HCT116 (cell line): ENCODE data around the gene PHF3. TPM values are rescaled to one million over a fixed set of nuclear protein-coding genes. Genes with fewer than 3 reads are reported as not detected.

Source experiments
- ATAC-seq: fragments of 200-7000 bp; cut with Tn5 transposase; 2 replicates; pipeline ENCODE4 v1.9.1; 2020; ENCODE audit warnings: mild to moderate bottlenecking, moderate library complexity
- BruUV-seq: library from RNA; stranded (reverse); fragments of 400-500 nt; replicated peaks from 2 replicates; lab custom pipeline; 2021; lab: Mats Ljungman, UMichigan
- CTCF ChIA-PET: fragments of 300-600 bp; sonication (Branson Sonifier 250); formaldehyde crosslinking; loops from one replicate; lab custom pipeline; 2021; ENCODE audit warnings: antibody characterized with exemption; lab: Charles Lee
- POLR2A ChIA-PET: fragments of 300-600, 350-600 bp; sonication (Branson Sonifier 250); formaldehyde crosslinking; loops from one replicate; lab custom pipeline; 2021; ENCODE audit warnings: antibody characterized with exemption; lab: Charles Lee
- RAD21 ChIA-PET, 2 experiments: fragments of 300-600 bp; sonication (Branson Sonifier 250); formaldehyde crosslinking; loops; one replicate each; lab custom pipeline; 2023; ENCODE audit warnings: low total read pairs in 2 of 2; ENCODE audit not compliant: uncharacterized antibody in 2 of 2, unreplicated experiment in 2 of 2, low non-redundant PET in 1 of 2; lab: Charles Lee
- DNase-seq: peaks from one replicate; pipeline ENCODE4 v3.0.0-alpha.2; 2010; ENCODE audit warnings: low read depth, low spot score
- H2AFZ ChIP-seq: fragments of 200-600 bp; shearing (Covaris generic), sonication (generic); 2 replicates; pipeline ENCODE4 v1.6.1; 2017; ENCODE audit warnings: low read depth, mixed run types, mixed read lengths, antibody characterized with exemption, low read length; ENCODE audit not compliant: poor library complexity, severe bottlenecking
- H3K27ac ChIP-seq: 2 replicates; pipeline ENCODE4 v1.5.1; 2012; ENCODE audit warnings: low read depth, low read length
- H3K27me3 ChIP-seq: fragments of 200-600 bp; sonication (generic); 2 replicates; pipeline ENCODE4 v1.6.1; 2016; ENCODE audit warnings: mixed run types, low read length, mixed read lengths; ENCODE audit not compliant: insufficient read depth
- H3K36me3 ChIP-seq, 2 experiments: fragments of 200-500 bp in 1 of 2; fragments of 200-600 bp in 1 of 2; sonication (Bioruptor generic) in 1 of 2; sonication (generic) in 1 of 2; 2 replicates each; pipeline versions ENCODE4 v1.5.1 to v1.6.1; 2014 to 2016; ENCODE audit warnings: low read length in 2 of 2, inconsistent platforms in 1 of 2, mixed read lengths in 1 of 2, mixed run types in 1 of 2; ENCODE audit not compliant: insufficient read depth in 2 of 2, control insufficient read depth in 1 of 2
- H3K4me1 ChIP-seq, 2 experiments: fragments of 200-600 bp in 1 of 2; sonication (generic) in 1 of 2; 2 replicates each; pipeline versions ENCODE4 v1.5.1 to v1.6.1; 2012 to 2017; ENCODE audit warnings: low read length in 2 of 2, inconsistent platforms in 1 of 2, mild to moderate bottlenecking in 1 of 2, mixed read lengths in 1 of 2, mixed run types in 1 of 2, moderate library complexity in 1 of 2; ENCODE audit not compliant: insufficient read depth in 2 of 2, control insufficient read depth in 1 of 2
- H3K4me2 ChIP-seq: fragments of 200-600 bp; sonication (generic); 2 replicates; pipeline ENCODE4 v1.6.1; 2017; ENCODE audit warnings: mixed run types, low read length, mixed read lengths
- H3K4me3 ChIP-seq, 2 experiments: fragments of 200-600 bp in 1 of 2; sonication (generic) in 1 of 2; replicated peaks in 1 of 2; 2 replicates each; pipeline ENCODE4 v1.5.1; 2011 to 2016; ENCODE audit warnings: low read length in 2 of 2, control low read depth in 1 of 2, low read depth in 1 of 2, mild to moderate bottlenecking in 1 of 2, mixed read lengths in 1 of 2, mixed run types in 1 of 2
- H3K79me2 ChIP-seq: fragments of 200-600 bp; sonication (generic); 2 replicates; pipeline ENCODE4 v1.6.1; 2017; ENCODE audit warnings: mild to moderate bottlenecking, mixed run types, low read length, moderate library complexity, mixed read lengths; ENCODE audit not compliant: insufficient read depth
- H3K9ac ChIP-seq: fragments of 200-600 bp; sonication (generic); 2 replicates; pipeline ENCODE4 v1.6.1; 2016; ENCODE audit warnings: low read length, mixed read lengths
- H3K9me2 ChIP-seq: fragments of 200-600 bp; sonication (generic), shearing (Covaris generic); 2 replicates; pipeline ENCODE4 v1.6.1; 2017; ENCODE audit warnings: mixed run types, mild to moderate bottlenecking, moderate library complexity; ENCODE audit not compliant: insufficient read depth
- H3K9me3 ChIP-seq, 2 experiments: fragments of 200-500 bp in 1 of 2; fragments of 200-600 bp in 1 of 2; sonication (Bioruptor generic) in 1 of 2; sonication (generic) in 1 of 2; 2 replicates each; pipeline ENCODE4 v1.6.1; 2014 to 2017; ENCODE audit warnings: low read length in 2 of 2, mixed read lengths in 2 of 2, inconsistent platforms in 1 of 2, low read depth in 1 of 2, mild to moderate bottlenecking in 1 of 2, mixed run types in 1 of 2, moderate library complexity in 1 of 2; ENCODE audit not compliant: control insufficient read depth in 1 of 2, insufficient read depth in 1 of 2
- H4K20me1 ChIP-seq: fragments of 200-600 bp; sonication (generic), shearing (Covaris generic); 2 replicates; pipeline ENCODE4 v1.6.1; 2017; ENCODE audit warnings: mixed run types, mild to moderate bottlenecking, moderate library complexity; ENCODE audit not compliant: insufficient read depth
- CBX3 ChIP-seq: IDR thresholded peaks from 2 replicates; pipeline ENCODE4 v1.6.1; 2012; ENCODE audit warnings: low read depth
- FOSL1 ChIP-seq: IDR thresholded peaks from 2 replicates; pipeline ENCODE4 v1.6.1; 2012; ENCODE audit warnings: low read depth
- JUND ChIP-seq: IDR thresholded peaks from 2 replicates; pipeline ENCODE4 v1.6.1; 2012
- POLR2A ChIP-seq: IDR thresholded peaks from 2 replicates; pipeline ENCODE4 v1.7.0; 2011; ENCODE audit warnings: borderline replicate concordance; ENCODE audit not compliant: insufficient read depth, insufficient read length; ENCODE audit errors: extremely low read depth
- POLR2AphosphoS5 ChIP-seq: IDR thresholded peaks from 2 replicates; pipeline ENCODE4 v1.6.1; 2011; ENCODE audit warnings: mild to moderate bottlenecking, low read depth, low read length, moderate library complexity
- RAD21 ChIP-seq: IDR thresholded peaks from 2 replicates; pipeline ENCODE4 v1.6.1; 2012; ENCODE audit warnings: low read depth, mild to moderate bottlenecking
- SP1 ChIP-seq: IDR thresholded peaks from 2 replicates; pipeline ENCODE4 v1.6.1; 2012; ENCODE audit warnings: low read depth
- SRF ChIP-seq: IDR thresholded peaks from 2 replicates; pipeline ENCODE4 v1.6.1; 2012; ENCODE audit warnings: low read depth
- TCF7L2 ChIP-seq: IDR thresholded peaks from 2 replicates; pipeline ENCODE4 v1.7.0; 2011; ENCODE audit warnings: borderline replicate concordance, inconsistent platforms; ENCODE audit not compliant: insufficient read depth, insufficient read length; ENCODE audit errors: extremely low read depth
- ZFX ChIP-seq: fragments of 450-650 bp; IDR thresholded peaks from 2 replicates; pipeline ENCODE4 v1.6.1; 2017
- ZNF274 ChIP-seq: fragments of 200-500 bp; sonication (Bioruptor generic); IDR thresholded peaks from 2 replicates; pipeline ENCODE4 v1.6.1; 2014; ENCODE audit warnings: mild to moderate bottlenecking, low read depth, low read length, inconsistent platforms
- intact Hi-C: fragments of 100-400 bp; cut with micrococcal nuclease; formaldehyde crosslinking; loops from 2 replicates; pipeline ENCODE4 v1.10.0; 2022
- total RNA-seq: library from RNA; stranded (reverse); gene quantifications from one replicate; pipeline ENCODE4 v1.2.1, GENCODE V29; 2021; ENCODE audit not compliant: unreplicated experiment
- TF ChIP-seq, protein P1 (sequence below): IDR thresholded peaks from 2 replicates; pipeline ENCODE4 v1.6.1; 2011; ENCODE audit warnings: mild to moderate bottlenecking, low read length, moderate library complexity; ENCODE audit not compliant: insufficient replicate concordance; ENCODE audit errors: extremely low read depth
- TF ChIP-seq, protein P2 (sequence below): IDR thresholded peaks from 2 replicates; pipeline ENCODE4 v1.6.1; 2012; ENCODE audit warnings: low read depth
- TF ChIP-seq, protein P3 (sequence below): IDR thresholded peaks from 2 replicates; pipeline ENCODE4 v1.6.1; 2012
- TF ChIP-seq, protein P4 (sequence below), 3 experiments: fragments of 200-600 bp in 1 of 3; sonication (generic) in 1 of 3; IDR thresholded peaks in 2 of 3; conservative IDR thresholded peaks in 1 of 3; 2 replicates each; pipeline ENCODE4 v1.5.1; 2012 to 2017; ENCODE audit warnings: low read depth in 2 of 3, low read length in 2 of 3, antibody characterized with exemption in 1 of 3, borderline replicate concordance in 1 of 3, control low read depth in 1 of 3, mild to moderate bottlenecking in 1 of 3, mixed read lengths in 1 of 3, mixed run types in 1 of 3, moderate library complexity in 1 of 3; ENCODE audit not compliant: insufficient read depth in 1 of 3
- TF ChIP-seq, protein P5 (sequence below): IDR thresholded peaks from 2 replicates; pipeline ENCODE4 v1.6.1; 2012

Gene PHF3
- total RNA-seq, 1 experiment from 2014 or later: 51.1 TPM

DNA sequence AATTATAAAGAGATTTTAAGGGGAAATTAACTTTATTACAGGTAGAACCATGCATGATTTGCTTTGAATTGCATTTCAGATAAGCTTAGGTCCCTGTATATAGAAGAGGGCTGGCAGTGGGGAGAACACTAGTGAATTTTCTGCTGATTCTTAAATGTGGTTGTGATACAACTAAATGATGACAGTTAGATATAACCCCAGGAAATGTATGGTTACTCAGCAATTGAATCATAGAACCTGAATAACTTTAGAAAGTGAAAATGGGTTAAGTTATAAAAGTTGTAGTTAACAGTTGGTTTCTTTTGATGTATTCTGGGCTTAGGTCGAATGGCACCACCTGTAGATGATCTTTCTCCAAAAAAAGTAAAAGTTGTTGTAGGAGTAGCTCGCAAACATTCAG, 70.1 kb downstream of the PHF3 start:
- H3K36me3 ChIP-seq: peaks cover 13 to 38% of the 10 kb centered on the region in 2 experiments
- POLR2A ChIA-PET: no interaction called here
- H3K4me3 ChIP-seq: no peak overlapping the region
- H3K4me1 ChIP-seq: no peaks in the 10 kb centered on the region
- no TSS peak for BruUV-seq
- no peak overlapping the region for H3K27ac ChIP-seq
- no peaks in the 10 kb centered on the region for H3K9me2 ChIP-seq
- H3K27me3 ChIP-seq: no peaks in the 10 kb centered on the region
- RAD21 ChIA-PET: no interaction called here
- no peaks in the 10 kb centered on the region for H3K79me2 ChIP-seq
- H3K4me2 ChIP-seq: no peak overlapping the region
- intact Hi-C loops: no loop called here
- no peaks in the 10 kb centered on the region for H4K20me1 ChIP-seq
- ATAC-seq (no peak), DNase-seq (no peak)
- TF ChIP-seq JUND (no peak), CBX3 (no peak), POLR2AphosphoS5 (no peak), POLR2A (no peak), FOSL1 (no peak), ZNF274 (no peak), RAD21 (no peak), ZFX (no peak), SP1 (no peak), SRF (no peak), TCF7L2 (no peak)
- TF ChIP-seq, protein P1, sequence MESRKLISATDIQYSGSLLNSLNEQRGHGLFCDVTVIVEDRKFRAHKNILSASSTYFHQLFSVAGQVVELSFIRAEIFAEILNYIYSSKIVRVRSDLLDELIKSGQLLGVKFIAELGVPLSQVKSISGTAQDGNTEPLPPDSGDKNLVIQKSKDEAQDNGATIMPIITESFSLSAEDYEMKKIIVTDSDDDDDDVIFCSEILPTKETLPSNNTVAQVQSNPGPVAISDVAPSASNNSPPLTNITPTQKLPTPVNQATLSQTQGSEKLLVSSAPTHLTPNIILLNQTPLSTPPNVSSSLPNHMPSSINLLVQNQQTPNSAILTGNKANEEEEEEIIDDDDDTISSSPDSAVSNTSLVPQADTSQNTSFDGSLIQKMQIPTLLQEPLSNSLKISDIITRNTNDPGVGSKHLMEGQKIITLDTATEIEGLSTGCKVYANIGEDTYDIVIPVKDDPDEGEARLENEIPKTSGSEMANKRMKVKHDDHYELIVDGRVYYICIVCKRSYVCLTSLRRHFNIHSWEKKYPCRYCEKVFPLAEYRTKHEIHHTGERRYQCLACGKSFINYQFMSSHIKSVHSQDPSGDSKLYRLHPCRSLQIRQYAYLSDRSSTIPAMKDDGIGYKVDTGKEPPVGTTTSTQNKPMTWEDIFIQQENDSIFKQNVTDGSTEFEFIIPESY: no peak
- TF ChIP-seq, protein P2, sequence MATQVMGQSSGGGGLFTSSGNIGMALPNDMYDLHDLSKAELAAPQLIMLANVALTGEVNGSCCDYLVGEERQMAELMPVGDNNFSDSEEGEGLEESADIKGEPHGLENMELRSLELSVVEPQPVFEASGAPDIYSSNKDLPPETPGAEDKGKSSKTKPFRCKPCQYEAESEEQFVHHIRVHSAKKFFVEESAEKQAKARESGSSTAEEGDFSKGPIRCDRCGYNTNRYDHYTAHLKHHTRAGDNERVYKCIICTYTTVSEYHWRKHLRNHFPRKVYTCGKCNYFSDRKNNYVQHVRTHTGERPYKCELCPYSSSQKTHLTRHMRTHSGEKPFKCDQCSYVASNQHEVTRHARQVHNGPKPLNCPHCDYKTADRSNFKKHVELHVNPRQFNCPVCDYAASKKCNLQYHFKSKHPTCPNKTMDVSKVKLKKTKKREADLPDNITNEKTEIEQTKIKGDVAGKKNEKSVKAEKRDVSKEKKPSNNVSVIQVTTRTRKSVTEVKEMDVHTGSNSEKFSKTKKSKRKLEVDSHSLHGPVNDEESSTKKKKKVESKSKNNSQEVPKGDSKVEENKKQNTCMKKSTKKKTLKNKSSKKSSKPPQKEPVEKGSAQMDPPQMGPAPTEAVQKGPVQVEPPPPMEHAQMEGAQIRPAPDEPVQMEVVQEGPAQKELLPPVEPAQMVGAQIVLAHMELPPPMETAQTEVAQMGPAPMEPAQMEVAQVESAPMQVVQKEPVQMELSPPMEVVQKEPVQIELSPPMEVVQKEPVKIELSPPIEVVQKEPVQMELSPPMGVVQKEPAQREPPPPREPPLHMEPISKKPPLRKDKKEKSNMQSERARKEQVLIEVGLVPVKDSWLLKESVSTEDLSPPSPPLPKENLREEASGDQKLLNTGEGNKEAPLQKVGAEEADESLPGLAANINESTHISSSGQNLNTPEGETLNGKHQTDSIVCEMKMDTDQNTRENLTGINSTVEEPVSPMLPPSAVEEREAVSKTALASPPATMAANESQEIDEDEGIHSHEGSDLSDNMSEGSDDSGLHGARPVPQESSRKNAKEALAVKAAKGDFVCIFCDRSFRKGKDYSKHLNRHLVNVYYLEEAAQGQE: no peak
- TF ChIP-seq, protein P3, sequence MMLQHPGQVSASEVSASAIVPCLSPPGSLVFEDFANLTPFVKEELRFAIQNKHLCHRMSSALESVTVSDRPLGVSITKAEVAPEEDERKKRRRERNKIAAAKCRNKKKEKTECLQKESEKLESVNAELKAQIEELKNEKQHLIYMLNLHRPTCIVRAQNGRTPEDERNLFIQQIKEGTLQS: no peak
- TF ChIP-seq, protein P4, sequence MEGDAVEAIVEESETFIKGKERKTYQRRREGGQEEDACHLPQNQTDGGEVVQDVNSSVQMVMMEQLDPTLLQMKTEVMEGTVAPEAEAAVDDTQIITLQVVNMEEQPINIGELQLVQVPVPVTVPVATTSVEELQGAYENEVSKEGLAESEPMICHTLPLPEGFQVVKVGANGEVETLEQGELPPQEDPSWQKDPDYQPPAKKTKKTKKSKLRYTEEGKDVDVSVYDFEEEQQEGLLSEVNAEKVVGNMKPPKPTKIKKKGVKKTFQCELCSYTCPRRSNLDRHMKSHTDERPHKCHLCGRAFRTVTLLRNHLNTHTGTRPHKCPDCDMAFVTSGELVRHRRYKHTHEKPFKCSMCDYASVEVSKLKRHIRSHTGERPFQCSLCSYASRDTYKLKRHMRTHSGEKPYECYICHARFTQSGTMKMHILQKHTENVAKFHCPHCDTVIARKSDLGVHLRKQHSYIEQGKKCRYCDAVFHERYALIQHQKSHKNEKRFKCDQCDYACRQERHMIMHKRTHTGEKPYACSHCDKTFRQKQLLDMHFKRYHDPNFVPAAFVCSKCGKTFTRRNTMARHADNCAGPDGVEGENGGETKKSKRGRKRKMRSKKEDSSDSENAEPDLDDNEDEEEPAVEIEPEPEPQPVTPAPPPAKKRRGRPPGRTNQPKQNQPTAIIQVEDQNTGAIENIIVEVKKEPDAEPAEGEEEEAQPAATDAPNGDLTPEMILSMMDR (IDR thresholded peaks at IDR 0.05 in 2 of 3, conservative IDR thresholded peaks at IDR 0.05 in 1 of 3; ENCODE audit: borderline replicate concordance in 1 of 3, insufficient read depth in 1 of 3, low read depth in 2 of 3, low read length in 2 of 3): no peak
- TF ChIP-seq, protein P5, sequence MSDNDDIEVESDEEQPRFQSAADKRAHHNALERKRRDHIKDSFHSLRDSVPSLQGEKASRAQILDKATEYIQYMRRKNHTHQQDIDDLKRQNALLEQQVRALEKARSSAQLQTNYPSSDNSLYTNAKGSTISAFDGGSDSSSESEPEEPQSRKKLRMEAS: no peak
- no peak overlapping the region for H3K9ac ChIP-seq
- no peaks in the 10 kb centered on the region for H3K9me3 ChIP-seq
- no peak overlapping the region for H2AFZ ChIP-seq
- CTCF ChIA-PET: no interaction called here
